DMS79 treated with DMSO at 0.1 percent for 48 hours (cell line): ENCODE data around the gene GALNT14.

Experiments
- DNase-seq: peaks from one replicate; lab custom pipeline; 2025; lab: John Stamatoyannopoulos, UW

GALNT14 gene

GRCh38 chr2:31136000-31136399, 2.2 kb downstream of the GALNT14 start:
- DNase-seq, result no peak

DNA sequence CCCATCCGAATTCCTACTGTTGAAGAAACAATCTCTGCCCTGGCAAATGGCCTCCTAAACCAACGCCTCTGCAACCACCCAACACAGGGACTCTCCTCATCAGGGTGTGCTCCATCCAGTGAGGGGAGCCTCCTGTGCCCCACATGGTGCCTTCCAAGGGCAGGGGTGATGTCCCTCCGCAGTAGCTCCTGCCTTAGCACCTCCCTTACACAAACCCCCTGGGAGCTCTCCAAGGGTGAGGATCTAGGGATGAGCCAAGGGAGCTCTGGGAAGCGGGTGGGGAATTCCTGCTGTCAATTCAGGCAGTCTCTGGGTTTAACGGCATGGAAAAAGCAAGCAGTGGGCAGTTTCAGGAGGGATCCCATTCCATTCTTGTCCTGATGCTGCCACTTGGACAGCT, 3.8 kb downstream of the GALNT14 start:
- DNase-seq, result no peak

- no peak for DNase-seq
These were observed 5.5 kb downstream of the GALNT14 start for GRCh38 chr2:31132786-31133185.

- no peak for DNase-seq
These were observed 6.4 kb downstream of the GALNT14 start for GRCh38 chr2:31131871-31132270.

GRCh38 chr2:31129375-31130171, 8.7 kb downstream of the GALNT14 start:
- DNase-seq, result no peak

DNA sequence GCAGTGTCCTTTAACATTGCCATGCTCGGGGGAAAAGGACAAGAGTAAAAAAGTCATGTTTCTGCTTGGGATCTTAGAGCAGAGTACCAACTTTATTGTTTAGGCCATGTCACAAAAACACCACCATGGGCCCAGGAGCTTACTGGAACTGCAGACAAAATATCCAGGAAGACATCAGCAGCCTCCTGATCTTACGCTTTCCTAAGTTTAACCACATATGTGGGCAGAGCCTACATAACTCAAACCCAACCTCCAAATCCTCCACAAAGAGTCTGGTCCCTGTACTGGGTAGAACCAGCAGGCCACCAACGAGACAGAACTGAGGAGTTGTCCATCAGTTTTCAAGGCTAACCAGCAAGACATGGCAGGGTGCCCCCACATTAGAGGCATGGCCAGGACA, 10.3 kb downstream of the GALNT14 start:
- no peak for DNase-seq

- DNase-seq, result no peak
These were observed 12.1 kb downstream of the GALNT14 start for GRCh38 chr2:31125918-31126695.

GRCh38 chr2:31124904-31125303, 13.3 kb downstream of the GALNT14 start:
- no peak for DNase-seq

DNA sequence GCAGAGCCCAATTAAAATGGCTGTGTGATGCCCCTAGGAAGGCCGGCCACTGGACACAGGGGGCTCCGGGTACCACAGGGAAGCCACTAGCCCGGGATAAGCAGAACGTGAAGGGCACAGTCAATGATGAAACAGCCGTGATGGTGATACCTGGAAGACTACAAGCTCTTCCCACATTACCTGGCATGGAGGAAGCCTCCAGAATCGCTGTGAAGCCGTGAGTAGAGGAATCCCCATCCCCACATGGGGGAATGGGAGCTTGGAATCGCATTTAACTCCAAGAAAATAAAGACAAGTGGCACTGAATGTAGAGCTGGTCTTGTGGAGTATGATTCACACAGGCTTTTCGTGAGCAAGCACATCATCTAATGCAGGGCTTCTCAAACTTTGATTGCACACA, 16.1 kb downstream of the GALNT14 start:
- no peak for DNase-seq

DNA sequence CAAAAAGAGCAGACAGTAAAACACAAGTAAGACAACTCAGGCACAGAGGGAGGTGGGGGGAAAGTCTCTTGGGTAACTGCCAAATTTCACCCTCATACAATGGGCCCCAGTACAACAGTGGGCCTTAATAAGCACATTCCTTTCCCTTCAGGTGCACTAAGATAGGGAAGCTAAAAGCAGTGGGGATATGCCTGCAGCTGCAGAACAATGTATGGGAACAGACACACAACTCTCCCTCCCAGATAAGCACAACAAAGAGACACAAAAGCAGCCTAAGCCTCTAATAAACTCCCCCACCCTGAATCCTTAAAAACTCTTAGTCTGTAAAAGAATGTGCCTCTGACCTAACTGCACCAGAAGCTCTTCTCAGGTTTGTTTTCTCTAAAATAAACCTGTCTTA, 24.5 kb downstream of the GALNT14 start:
- DNase-seq, result no peak

DNA sequence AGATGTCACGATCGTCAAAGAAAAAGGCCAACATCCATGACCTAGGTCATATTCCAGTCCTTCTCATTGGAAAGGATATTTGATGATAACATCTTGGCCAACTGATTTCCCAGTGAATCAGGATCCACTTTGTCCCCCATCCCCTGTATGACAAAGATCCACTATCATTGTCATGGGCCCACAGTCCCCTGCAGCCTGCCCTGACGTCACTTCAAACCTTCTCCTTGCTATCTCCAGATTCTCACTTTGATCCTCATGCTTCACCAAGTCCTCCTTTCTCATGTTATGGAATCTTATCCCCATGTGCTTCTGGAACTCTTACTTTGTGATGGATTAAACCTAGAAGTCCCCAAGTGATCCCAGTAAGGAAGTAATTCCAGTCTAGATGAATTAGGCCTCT, 25.7 kb downstream of the GALNT14 start:
- DNase-seq, result no peak

DNA sequence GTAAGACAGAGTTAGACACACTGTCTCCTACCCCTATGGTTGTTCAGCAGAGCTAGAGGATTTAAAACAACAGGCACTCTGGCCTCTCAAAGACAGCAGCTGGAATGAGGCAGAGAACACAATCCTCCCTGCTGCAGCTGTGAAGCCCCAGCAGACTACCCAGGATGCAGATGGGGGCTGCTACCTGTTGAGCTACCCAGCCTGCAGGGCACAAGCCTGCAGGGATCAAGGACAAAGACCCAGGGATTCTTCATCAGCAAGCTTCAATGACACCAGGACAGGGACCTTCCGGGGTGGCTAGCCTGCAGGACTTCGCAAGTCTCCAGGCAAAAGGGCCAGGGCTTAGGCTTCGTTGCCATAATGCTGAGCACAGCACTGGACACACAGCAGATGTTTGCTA, 27.2 kb downstream of the GALNT14 start:
- no peak for DNase-seq

DNA sequence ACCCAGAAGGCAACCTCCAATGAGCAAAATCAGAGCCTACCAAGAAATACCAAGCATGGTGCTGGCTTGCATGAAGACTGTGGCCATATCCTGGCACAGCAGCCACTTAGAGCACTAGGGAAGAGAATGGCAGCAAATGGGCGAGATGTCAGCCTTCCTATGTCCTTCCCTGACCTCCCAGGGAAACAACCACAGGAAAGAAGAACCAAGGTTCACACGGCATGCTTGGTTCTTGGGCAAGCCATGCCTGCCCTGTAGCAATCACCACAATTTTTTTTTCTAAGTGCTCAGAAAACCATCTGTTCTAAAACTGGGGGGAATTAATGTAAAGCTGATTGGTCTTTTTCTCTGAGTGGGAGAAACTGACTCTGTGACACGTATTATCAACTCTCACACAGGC, 27.8 kb downstream of the GALNT14 start:
- DNase-seq, result no peak

DNA sequence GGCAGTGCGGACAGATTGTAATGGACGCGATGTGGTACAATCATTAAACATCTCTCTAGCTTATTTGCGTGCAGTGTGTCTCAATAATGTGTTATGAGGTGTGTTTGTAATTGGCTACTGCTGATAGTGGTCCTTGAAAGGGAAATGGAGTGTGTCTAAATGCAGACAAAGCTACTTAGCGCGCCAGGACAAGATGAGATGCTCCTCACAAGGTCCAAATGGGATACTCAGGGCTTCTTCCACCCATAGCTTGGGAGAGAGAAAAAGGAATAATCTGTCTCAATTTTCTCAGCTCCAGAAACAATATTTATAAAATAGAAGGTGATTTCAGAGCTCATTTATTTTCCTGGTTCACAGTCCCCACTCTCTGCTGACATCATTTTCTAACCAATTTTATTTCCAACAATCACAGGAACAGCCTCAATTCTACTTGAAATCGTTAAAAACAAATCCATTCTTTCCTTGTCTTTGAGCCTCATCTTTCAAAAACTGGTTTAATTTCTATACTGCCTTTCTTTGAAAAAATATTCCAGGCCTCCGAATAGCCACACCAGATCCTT, 28.5 kb downstream of the GALNT14 start:
- peak; percentile 42 for DNase-seq

DNA sequence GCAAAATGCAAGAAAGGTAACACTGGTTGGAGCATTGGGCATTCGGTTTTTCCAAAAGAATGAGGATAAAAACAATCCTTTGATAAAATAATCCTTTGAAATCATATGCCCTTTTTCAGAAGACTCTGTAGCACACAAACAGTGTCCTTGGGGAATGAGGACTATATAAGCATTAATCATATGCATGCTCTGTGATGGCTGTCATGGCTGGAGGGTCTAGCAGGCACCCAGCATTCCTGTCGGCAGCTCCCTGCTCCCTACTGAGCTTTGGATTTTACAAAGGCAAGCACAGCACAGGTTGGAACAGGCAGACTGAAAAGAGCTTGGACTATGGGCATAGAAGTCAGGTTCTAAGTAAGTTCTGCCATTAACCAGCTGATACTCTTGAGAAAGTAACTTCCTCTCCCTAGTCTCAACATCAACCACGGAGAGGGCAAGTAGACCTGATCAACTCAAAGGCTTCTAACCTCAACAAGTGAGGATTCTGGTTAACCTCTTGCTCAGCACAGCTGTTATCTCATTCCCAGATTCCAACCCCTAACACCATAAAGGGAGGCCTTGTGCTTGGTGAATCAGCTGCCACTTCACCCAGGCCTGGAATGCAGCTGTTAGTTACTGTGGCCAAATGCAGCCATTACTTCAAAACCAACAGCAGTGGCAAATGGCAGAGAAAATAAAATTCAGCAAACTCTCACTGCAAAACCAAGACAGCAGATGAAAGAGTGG, 29.5 kb downstream of the GALNT14 start:
- DNase-seq, result no peak

DNA sequence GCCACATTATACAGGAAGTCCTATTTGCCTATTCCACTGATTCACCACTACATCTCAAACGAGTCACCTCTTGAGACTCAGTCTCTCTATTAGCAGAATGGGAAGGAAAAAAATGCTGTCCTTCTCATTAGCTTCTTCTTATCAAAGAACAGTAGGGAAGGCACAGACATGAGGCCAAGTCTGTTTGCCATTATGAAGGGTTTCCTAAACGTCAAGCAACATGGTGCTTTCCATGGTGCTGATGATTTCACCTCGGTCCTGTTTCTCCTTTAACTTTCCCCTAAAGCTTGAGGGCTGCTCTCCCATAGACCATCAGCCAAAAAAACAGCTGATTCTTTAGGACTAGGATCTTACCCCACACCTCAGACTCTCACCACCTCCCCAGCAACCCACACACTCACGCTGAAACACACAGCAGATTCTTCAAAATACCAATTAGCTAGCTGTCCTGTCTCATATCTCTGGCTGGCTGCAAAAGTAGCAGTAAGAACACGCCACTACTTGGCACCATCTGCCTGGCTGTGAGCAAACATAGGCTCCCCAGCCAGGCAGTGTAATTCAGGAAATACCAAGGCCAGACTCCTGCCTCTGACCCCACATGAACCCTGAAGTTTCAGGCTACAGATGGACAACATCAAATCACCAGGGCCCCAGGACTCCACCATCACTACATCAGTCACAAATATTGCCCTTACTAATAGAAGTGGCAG, 30.5 kb downstream of the GALNT14 start:
- no peak for DNase-seq

DNA sequence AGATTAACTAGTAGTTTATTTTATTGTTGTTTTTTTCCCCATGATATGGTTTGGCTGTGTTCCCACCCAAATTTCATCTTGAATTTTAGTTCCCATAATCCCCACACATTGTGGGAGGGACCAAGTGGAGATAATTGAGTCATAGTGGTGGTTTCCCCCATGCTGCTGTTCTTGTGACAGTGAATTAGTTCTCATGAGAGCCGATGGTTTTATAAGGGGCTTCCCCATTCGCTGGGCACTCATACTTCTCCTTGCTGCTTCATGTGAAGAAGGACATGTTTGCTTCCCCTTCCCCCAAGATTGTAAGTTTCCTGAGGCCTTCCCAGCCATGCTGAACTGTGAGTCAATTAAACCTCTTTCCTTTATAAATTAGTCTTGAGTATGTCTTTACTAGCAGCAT, 36.5 kb downstream of the GALNT14 start:
- no peak for DNase-seq

DNA sequence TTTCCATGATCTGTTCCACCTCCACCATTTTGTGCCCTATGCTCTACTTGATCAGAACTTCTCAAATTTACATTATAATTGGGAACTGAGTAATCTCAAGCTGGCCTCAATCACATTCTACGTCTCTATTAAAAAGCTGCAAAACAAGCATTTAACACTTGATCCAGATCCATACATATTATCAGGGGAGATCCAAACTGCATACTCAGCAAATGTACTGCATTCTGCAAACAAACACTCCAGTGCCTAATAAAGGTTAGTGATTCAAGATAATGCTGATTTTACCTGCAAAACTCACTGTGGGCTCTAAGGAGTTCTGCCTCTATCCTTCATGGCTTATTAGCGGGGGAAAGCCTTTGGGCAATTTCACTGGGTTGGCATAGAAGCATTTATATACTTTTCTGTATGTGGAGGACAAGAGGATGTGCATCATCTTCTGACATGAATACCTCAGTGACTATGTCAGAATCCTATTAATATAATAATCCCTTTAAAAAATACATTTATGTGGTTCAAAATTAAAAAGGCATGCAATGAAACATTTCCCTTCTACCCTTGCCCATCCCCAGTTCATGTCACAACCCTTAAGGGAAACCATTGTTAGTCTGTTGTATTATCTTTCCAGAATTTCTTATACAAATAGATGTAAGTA, 40.2 kb downstream of the GALNT14 start:
- DNase-seq, result no peak

DNA sequence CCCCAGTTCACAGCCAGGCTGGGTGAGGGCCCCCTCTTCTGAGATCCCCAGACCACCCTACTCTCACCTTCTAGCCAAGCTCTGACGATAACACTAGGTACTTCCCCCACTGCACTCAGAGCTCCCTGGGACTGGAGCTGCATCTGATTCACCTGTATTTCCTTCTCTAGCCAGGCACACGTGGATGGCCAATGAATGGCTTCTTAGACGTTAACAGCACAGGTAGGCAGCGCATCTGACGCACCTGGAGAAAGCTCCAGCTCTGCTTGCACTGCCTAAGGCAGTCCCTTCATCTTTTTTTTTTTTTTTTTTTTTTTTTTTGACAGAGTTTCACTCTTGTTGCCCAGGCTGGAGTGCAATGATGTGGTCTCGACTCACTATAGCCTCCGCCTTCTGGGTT, 48.1 kb downstream of the GALNT14 start:
- DNase-seq, result no peak

DNA sequence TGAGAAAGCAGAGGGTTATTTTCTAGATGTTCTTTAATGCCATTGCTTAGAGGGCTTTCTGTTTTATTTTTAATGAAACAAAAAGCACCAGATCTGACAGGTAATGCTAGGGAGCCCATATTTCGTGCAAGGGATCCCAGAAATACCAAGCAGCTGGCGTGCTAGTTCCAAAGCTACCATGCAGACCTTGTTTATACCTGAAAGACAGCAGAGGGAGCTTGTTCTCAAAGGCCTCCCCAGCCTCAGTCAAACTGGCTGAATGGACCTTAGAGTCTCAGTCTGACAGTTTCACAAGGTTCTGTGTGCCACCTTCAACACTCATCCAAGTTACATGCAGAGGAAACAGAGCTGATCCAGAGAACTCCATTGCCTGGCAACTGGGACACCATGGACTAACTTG, 48.6 kb downstream of the GALNT14 start:
- no peak for DNase-seq

GRCh38 chr2:31088504-31089195, 49.6 kb downstream of the GALNT14 start:
- DNase-seq, result no peak
